GM18505 (cell line): ENCODE measurements around the gene NELL2.

Experiments
- ATAC-seq: cut with Tn5 transposase; IDR thresholded peaks from one replicate; pipeline ENCODE4 v1.9.1; 2021; ENCODE audit not compliant: unreplicated experiment
- POLR2A ChIP-seq: IDR thresholded peaks from 4 replicates; pipeline ENCODE4 v1.6.1; 2011; ENCODE audit warnings: borderline replicate concordance; ENCODE audit not compliant: insufficient read depth, insufficient read length; ENCODE audit errors: extremely low read depth

The NELL2 gene

DNA sequence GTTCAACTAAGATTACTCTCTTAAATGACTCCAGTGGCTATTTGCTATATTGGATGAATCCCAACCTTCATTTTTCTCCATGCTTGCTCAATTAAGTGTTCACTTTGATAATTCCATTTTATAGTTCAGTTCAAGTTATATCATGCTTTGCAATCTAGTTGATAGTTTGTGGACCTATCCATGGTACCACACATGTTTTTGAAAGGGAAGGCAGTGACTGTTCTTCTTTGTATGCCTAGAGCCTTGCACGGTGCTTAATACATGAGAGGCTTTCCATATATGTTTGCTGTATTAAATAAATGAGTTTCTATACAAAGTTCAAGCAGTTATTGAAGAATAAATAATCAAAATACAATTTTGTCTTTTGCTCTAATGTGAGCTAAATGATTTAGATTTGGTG is 391.3 kb downstream of the NELL2 start:
- ATAC-seq: no peak
- no peak for TF ChIP-seq POLR2A

DNA sequence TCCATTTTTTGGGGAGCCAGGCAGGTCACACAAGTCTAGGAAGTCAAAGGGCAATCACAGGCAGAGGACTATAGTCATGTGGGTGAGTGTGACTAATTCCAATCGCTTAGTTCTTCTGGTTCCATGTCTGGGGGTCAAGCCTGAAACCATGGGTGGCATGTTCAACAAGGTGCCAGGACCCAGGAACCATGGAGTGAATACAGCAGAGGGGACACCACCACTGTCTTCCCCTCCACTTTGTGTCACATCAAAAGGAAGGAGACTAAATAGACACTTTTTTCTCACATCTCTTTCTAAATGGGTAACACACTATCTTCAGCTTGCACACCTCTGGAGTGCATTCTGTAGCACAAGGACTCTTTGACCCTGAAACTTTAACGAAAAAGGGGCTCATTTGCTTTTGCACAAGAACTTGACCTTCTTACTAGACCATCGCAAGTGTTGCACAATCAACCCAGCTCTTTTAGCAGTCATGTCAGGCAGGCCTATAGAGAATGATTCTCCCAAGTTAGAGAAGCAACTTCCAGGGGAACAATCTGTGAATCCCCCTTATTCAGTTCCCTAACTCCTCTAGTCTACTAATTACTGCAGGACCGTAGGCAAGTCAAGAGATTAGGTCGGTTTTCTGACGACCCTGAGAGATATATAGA is 398.7 kb downstream of the NELL2 start:
- TF ChIP-seq POLR2A: no peak
- ATAC-seq: no peak

DNA sequence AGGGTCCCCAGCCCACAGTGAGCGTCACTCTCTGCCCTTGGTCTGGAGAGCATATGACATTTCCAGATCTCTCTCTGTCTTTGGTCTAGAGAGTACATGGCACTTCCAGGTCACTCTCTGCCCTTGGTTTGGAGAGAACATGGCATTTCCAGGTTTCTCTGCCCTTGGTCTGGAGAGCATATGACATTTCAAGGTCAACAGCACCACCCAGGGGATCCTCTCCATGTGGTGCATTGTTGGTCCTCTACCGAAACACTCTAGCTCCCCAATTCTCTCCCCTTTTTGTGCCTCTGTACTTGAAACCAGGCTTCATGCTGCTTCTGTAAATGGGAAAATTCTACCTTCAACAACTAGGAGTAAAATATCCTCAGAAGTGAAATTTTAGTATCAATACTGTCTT is 399.4 kb downstream of the NELL2 start:
- no peak for TF ChIP-seq POLR2A
- ATAC-seq: no peak

DNA sequence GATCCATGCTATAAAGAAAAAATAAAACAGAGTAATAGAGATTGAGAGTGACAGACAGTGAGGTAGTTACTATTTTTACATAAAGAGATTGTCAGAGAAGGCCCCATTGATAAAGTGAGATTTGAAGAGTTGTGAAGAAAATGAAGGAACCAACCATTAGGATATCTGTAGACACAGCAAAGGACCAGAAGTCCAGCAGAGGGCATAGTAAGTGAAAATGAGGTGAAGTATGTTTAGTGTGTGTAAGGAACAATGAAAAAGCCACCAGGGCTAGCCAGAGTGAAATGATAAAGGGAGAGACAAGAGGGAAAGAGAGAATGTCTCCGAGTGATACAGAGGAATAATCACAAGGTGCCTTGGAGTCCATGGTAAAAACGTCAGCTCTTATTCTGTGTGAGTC is 411.0 kb downstream of the NELL2 start:
- ATAC-seq: no peak
- TF ChIP-seq POLR2A: no peak

DNA sequence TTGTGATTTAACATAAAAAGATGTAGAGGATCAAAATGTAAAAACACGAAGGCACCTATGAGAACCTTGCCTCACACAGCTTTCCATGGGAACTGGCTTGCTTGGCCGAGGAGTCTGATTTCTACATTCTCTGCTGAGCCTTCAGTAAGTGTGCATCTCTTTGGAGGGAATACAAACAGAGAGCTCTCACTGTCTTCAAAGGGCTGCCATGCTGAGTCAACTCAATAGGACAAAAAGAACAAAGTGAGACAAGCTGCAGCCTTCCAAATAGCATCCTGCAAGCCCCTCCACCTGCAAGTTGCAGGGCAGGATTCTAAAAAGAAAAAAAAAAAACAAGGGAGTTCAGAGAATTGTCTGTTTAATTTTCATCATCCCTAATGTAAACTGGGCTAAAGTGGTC is 411.9 kb downstream of the NELL2 start:
- ATAC-seq: no peak
- TF ChIP-seq POLR2A: no peak

DNA sequence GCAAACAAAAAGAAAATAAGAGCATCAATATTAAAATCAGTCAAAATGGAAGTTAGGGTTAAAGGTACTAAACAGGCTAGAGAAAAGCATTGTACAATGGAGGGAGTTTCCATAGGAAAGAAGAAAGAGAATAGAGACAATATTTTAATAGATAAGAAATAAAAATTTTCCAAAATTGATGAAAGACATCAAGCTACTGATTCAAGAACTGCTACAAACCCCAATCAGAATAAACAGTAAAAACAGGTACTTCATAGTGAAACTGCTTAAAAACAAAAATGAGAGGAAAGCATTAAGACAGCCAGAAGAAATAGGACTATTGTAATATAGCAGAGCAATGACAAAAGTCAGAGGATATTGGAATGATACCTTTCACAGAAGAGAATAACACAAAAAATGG is 413.4 kb downstream of the NELL2 start:
- ATAC-seq: no peak
- TF ChIP-seq POLR2A: no peak

DNA sequence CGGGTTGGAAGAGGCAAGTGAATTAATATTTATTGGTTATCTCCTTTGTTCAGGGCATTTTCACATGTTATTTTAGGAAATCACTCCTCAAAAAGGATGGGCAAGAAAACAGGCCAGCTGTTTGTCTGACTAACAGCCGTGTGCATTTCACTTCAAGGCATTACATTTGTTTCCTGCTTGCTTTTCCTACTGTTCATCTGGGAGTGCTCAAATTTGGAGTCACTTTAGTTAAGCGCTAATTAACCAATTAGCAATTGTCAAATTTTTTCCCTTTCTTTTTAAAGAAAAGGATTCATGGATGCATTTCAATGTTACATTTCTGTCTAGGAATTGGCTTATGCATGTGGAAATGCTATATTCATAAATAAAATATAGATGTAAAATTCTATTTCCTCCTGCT is 415.9 kb downstream of the NELL2 start:
- no peak for TF ChIP-seq POLR2A
- ATAC-seq: no peak

DNA sequence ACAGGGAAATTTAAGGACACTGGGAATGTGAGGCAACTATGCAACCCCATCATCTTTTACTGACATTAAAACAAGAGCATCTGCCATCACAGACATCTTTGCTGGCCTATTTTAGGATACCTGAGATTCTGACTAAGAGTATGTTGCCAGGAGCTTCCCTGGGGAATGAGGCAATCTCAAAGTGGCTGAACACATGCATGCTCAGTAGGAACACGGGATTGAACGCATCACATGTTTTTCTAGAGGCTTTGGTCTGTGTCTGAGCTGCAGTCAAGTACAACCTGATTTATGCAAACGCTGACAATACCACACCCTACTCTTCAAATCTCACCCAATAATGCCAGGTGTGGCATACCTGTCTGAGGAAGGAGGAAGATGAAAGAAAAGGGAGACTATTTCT is 416.5 kb downstream of the NELL2 start:
- ATAC-seq: no peak
- no peak for TF ChIP-seq POLR2A
